ENCODE results near the gene CCDC89. TPM values are rescaled to one million over a fixed set of nuclear protein-coding genes. Genes with fewer than 3 reads are reported as not detected.

The CCDC89 gene
- total RNA-seq, 2 donors from 2014 or later: 1.4 to 3.6 TPM

- Histone ChIP-seq H3K4me3 (no peak overlapping the region), H3K9me3 (no peaks in the 10 kb centered on the region), H3K4me1 (replicated peaks) (peaks cover 4% of the 10 kb centered on the region), H3K36me3 (no peaks in the 10 kb centered on the region), H3K27ac (no peak overlapping the region), H3K27me3 (replicated peaks; ENCODE audit: insufficient read depth) (no peaks in the 10 kb centered on the region)
- WGBS: 18% methylated on average over 2 of the region's 2 CpGs
- TF ChIP-seq CTCF (IDR thresholded peaks at IDR 0.05) (no peak), POLR2A (IDR thresholded peaks at IDR 0.05) (no peak), POLR2AphosphoS5 (IDR thresholded peaks at IDR 0.05) (no peak)
- intact Hi-C loops (cut with DNase I): no loop called here
- DNase-seq (ENCODE audit: low spot score): no peak
These were observed 42.8 kb downstream of the CCDC89 start for GRCh38 chr11:85643191-85643614.

- DNase-seq (ENCODE audit: low spot score): no peak
- H3K36me3 ChIP-seq: peaks cover 0 to 4% of the 10 kb centered on the region in 2 donors
- no peaks in the 10 kb centered on the region for H3K27me3 ChIP-seq (replicated peaks; ENCODE audit: insufficient read depth)
- H3K4me3 ChIP-seq: no peak overlapping the region
- no peak for TF ChIP-seq POLR2A (IDR thresholded peaks at IDR 0.05)
- no peak for TF ChIP-seq POLR2AphosphoS5 (IDR thresholded peaks at IDR 0.05)
- no peak for TF ChIP-seq CTCF (IDR thresholded peaks at IDR 0.05)
- no peaks in the 10 kb centered on the region for H3K4me1 ChIP-seq (replicated peaks)
- no peak overlapping the region for H3K27ac ChIP-seq
- 74% methylated on average over 3 of the region's 3 CpGs for WGBS
- H3K9me3 ChIP-seq: no peaks in the 10 kb centered on the region
- intact Hi-C loops (cut with DNase I): no loop called here
These were observed 51.2 kb downstream of the CCDC89 start for GRCh38 chr11:85634747-85635146.

Other genes starting within 250 kb of the CCDC89 start
- gene DLG2, start 58.9 kb downstream of the CCDC89 start, total RNA-seq: 10 to 100 TPM in 1 of 2 donors, 1 to 10 TPM in 1; 9.8 to 16.2 TPM
- 10 to 100 TPM; 30.0 to 38.3 TPM for gene TMEM126B, start 57.6 kb downstream of the CCDC89 start, total RNA-seq
- 10 to 100 TPM; 13.6 to 24.4 TPM for gene TMEM126A, start 38.2 kb downstream of the CCDC89 start, total RNA-seq
- 10 to 100 TPM; 50.2 to 89.5 TPM for gene CREBZF, start 21.1 kb downstream of the CCDC89 start, total RNA-seq
- gene SYTL2, start 124.9 kb upstream of the CCDC89 start, total RNA-seq: 100 to 1,000 TPM in 1 of 2 donors, 10 to 100 TPM in 1; 52.2 to 105 TPM
- 10 to 100 TPM in 1 of 2 donors, not detected in 1; 12.5 TPM for gene CCDC83, start 169.2 kb upstream of the CCDC89 start, total RNA-seq

All from prostate gland (tissue), 2 donors.